GM19035 (cell line): ENCODE results near the gene OTOF.

Source experiments
- ATAC-seq: cut with Tn5 transposase; IDR thresholded peaks from one replicate; pipeline ENCODE4 v1.9.1; 2021; ENCODE audit not compliant: unreplicated experiment

The OTOF gene

GRCh38 chr2:26503231-26503880 lies 25.4 kb upstream of the OTOF start:
- ATAC-seq, result peak; percentile 75

DNA sequence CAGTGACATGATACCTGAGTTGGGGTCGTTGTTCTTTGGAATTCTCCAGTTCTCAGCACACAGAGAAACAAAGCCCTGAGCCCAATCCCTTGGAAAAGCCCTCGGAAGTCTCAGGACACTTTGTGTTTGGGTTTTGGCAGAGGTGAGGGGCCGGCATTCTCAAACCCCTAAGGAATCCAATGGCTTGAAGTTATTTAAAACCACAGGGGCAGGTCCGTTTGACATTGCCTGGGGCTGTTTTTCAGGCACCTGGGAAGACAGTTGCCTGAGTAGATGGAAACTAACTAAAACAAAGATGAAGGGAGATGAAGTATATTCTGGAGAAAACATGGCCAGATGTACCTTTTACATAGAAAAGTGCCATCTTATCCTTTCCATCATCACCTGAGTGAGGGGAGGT lies 22.5 kb upstream of the OTOF start:
- no peak for ATAC-seq

GRCh38 chr2:26495705-26496297 lies 17.9 kb upstream of the OTOF start:
- no peak for ATAC-seq

GRCh38 chr2:26494891-26495290 lies 17.0 kb upstream of the OTOF start:
- no peak for ATAC-seq

DNA sequence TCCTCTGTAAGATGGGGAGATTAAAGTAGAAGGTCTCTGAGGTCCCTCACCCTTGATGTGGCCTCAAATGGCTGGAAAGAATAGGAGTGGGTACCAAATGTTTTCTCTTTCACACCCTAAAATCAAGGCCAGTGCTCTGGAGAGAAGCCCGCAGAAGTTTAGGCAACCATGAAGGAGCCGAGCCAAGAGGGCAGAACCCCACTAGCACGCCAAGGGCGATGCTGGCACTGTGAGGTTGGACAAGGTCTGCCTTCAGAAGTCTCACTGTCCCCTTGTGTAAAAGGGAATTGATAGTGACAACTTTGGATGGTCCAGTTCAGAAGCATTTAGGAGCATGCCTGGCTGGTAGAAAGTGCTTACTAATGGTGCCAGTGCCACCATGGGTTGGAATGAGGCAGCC lies 16.3 kb upstream of the OTOF start:
- ATAC-seq, result no peak

- no peak for ATAC-seq
These were observed 15.6 kb upstream of the OTOF start for GRCh38 chr2:26493566-26493965.

DNA sequence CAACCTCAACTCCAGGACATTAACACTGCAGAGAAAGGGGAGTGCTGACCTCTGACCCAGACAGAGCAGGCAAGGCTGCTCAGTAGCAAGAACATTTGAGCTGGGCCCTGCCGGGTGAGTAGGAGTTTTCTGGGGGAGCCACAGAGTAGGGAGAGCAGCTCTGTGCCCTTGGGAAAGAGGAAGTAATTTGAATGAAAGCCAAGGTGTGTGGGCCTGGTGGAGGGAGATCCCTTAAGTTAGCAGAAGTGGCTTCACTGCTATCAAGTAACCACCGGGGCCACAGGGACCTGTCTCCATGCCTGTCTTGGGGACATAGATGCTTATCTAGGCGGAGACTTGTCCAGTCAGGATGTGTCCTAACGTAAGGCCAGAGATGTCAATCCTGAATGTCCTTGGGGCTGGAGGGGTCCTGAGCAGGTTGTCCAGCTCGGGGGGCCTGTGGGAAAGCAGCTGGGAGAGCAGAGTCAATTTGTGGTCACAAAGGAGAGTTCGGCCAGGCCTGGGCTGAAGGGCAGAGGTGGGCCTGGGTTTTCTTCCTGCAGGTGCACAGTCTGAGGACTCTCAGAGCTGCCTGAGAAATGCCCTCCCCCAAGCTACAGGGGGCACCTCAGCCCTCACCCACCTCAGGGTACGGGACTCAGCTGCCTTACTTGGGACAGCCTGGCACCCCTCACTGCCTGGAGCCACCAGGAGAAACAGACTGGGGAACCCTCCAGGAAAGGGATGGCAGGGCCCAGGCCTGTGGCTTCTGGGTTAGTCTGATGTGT lies 15.0 kb upstream of the OTOF start:
- ATAC-seq, result no peak

- ATAC-seq, result no peak
These were observed 13.7 kb upstream of the OTOF start for GRCh38 chr2:26491563-26492167.

DNA sequence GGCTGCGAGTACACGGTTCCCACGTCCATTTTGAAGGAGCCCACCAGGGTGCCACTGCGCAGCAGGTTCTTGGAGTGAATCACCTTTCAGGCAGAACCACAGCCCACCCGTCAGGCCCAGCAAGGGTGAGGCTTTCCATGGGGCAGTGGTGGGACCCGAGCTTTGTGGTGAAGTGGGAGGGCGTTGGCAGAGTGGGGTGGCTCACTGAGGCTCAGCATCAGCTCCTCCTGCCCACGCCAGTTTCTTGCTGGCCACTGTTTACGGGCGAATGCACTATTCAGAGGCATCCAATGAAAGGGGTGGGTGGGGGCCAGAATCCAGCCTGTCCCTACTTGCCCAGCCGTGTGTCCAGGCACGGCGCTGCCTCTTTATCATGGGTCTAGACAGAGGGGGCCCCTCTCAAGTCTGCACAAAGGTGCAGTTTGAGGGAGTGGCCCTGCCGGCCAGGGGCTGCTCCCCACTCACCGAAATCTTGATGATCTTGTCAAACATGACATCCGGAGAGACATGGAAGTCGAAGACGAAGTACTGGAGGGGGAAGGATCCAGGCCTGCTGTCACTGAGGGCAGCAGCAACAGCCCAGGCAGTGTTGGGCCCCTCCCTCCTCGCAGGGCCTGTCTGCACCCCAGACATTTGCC lies 11.4 kb upstream of the OTOF start:
- ATAC-seq, result no peak

DNA sequence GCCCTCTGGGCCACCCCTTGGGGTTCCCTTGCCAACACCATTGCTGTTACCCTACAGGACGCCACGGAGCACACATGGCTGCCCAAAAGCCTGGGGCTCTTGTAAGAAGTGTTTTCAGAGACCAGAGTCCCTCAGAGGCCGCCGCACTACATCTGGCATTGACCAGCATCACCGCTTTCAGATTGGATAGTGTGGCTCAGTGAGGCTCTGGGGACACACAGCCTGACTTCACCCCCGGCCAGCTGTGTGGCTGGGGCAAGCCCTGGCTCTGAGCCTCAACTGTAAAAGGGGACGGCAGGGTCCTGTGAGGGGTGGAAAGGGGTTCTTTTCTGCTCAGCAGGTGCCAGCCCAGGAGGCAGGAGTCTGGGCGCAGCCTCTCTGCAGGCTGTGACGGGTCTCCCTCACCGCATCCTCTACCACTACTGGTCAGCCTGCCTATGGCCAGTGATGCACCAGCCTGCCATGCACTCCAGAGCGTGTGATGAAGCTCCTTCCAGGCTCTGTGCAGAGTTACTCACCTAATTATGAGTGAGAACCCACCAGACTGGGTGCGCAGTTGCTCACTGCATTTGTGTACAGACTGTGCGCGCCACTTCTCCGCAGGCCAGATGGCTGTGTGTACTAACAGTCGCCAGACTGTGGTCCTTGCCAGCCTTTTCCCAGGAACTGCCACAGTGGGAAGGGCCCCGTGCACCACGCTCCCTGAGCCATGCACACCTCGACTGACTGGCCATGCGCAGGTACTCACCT lies 10.7 kb upstream of the OTOF start:
- ATAC-seq, result no peak

- no peak for ATAC-seq
These were observed 9.3 kb upstream of the OTOF start for GRCh38 chr2:26487192-26487591.

GRCh38 chr2:26486789-26487188 lies 8.9 kb upstream of the OTOF start:
- ATAC-seq, result no peak

DNA sequence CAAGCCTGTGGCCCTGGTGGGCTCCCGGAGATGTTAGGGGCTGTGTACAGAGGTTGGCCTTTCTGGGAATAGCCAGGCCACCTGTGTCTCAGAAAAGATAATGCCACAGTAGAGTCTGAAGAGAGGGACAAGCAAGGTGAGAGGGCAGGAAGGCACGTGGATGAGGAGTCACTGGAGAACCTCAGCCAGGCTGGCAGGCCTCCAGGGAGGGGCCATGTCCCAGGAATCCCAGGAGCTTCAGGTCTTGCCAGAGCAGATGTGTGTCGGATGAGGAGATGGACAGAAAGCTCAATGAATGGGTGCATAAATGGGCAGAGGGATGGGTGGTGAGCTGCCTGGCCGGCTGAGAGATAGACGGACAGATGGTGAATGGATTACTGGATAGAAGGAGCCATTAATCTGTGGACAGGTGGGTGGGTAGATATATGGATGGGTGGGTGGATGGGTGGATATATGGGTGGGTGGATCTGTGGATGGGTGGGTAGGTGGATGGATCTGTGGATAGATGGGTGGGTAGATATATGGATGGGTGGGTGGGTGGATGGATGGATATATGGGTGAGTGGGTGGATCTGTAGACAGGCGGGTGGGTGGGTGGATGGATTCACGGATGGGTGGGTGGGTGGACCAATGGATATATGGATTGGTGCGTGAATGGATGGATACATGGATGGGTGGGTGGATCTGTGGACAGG lies 7.9 kb upstream of the OTOF start:
- no peak for ATAC-seq

- ATAC-seq, result no peak
These were observed 7.2 kb upstream of the OTOF start for GRCh38 chr2:26485099-26485498.

GRCh38 chr2:26484579-26484978 lies 6.7 kb upstream of the OTOF start:
- ATAC-seq, result no peak

DNA sequence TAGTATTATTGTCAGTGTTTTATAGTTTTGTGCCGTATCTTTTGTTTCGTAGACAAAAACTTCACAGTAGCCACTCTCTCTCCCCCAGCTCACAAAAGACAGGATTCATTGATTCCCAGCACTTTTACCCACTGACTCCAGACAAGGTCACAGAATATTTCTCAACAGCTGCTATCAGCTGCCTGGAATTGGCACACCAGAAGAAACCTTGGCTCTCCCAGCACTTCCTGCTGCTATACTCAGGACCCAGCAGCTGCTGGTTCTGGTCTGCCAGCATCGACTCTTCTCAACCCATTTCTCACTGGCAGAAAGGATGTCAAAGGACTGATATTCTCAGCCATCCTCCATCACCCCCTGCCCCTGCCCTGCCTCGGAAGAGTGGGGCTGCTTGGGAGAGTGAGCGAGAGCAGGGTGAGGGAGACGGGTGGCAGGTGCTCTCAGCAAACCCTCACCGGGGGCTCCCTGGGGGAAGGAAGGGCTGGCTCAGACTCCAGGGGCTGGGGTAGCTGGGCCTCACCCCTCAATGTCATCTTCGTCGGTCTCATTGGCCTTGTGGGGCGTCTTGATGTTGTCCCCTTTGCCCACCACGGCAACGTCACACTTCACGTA lies 6.1 kb upstream of the OTOF start:
- no peak for ATAC-seq

DNA sequence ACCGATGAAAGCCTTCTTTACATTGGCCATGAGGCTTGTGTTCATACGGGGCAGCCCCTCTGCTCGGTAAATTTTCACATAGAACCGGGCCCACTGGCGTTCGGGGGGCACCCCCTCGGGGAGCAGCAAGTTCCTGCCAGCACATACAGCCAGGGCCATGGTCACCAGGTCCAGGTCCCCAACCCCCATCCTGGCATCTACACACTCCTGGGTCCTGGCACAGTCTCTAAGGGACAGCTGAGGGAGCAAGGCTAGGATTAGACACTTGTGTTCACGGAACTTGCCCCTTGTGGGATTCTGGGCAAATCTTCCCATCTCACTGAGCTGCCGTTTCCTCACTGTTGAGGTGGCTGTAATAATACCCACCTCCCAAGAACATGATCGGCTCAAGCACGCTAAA lies 5.6 kb upstream of the OTOF start:
- ATAC-seq, result no peak

GRCh38 chr2:26483027-26483326 lies 5.1 kb upstream of the OTOF start:
- no peak for ATAC-seq

- ATAC-seq, result no peak
These were observed 4.5 kb upstream of the OTOF start for GRCh38 chr2:26482211-26483026.
